C4-2B (cell line): Measurements from ENCODE around the gene CALHM1.

Source experiments
- CTCF ChIP-seq: fragments of 450-650 bp; conservative IDR thresholded peaks from 2 replicates; pipeline ENCODE4 v1.5.1; 2017; ENCODE audit warnings: mild to moderate bottlenecking
- ZFX ChIP-seq: fragments of 450-650 bp; IDR thresholded peaks from 2 replicates; pipeline ENCODE4 v1.6.1; 2017

GRCh38 chr10:103441611-103442010 is 17.1 kb downstream of the CALHM1 start:
- TF ChIP-seq CTCF (no peak), ZFX (no peak)
